ENCODE results near the gene METTL14.
"Not testable (repeated sequence)": the region's sequence is repeated elsewhere in the genome, so short reads cannot be mapped to it uniquely, and the experiment has no call there.

METTL14 gene

GRCh38 chr4:118684873-118685811 lies at the start of gene METTL14:
TSS of gene METTL14 (plus strand) at chr4:118685392. CDS start at chr4:118685535, 143 bp downstream.
- DNase-seq (ENCODE audit: low read depth): peak; percentile 76

- DNase-seq (ENCODE audit: low read depth): not testable (repeated sequence)
Observed at GRCh38 chr4:118636126-118636525, 49.1 kb upstream of the METTL14 start.

- not testable (repeated sequence) for DNase-seq (ENCODE audit: low read depth)
Observed at GRCh38 chr4:118664665-118665064, 20.5 kb upstream of the METTL14 start.

GRCh38 chr4:118669220-118669619 lies 16.0 kb upstream of the METTL14 start:
- DNase-seq (ENCODE audit: low read depth): not testable (repeated sequence)

- DNase-seq (ENCODE audit: low read depth): not testable (repeated sequence)
Observed at GRCh38 chr4:118670968-118671367, 14.2 kb upstream of the METTL14 start.

- no peak for DNase-seq (ENCODE audit: low read depth)
Observed at GRCh38 chr4:118676128-118676527, 9.1 kb upstream of the METTL14 start.

GRCh38 chr4:118680808-118681207 lies 4.4 kb upstream of the METTL14 start:
- DNase-seq (ENCODE audit: low read depth): no peak

GRCh38 chr4:118682928-118683327 lies 2.3 kb upstream of the METTL14 start:
- no peak for DNase-seq (ENCODE audit: low read depth)

GRCh38 chr4:118683513-118683912 lies 1.7 kb upstream of the METTL14 start:
- DNase-seq (ENCODE audit: low read depth): no peak

- no peak for DNase-seq (ENCODE audit: low read depth)
Observed at GRCh38 chr4:118703118-118703517, 17.9 kb downstream of the METTL14 start.

- DNase-seq (ENCODE audit: low read depth): no peak
Observed at GRCh38 chr4:118711052-118711451, 25.9 kb downstream of the METTL14 start.

- DNase-seq (ENCODE audit: low read depth): no peak
Observed at GRCh38 chr4:118712872-118713271, 27.7 kb downstream of the METTL14 start.

- DNase-seq (ENCODE audit: low read depth): no peak
Observed at GRCh38 chr4:118714682-118715081, 29.5 kb downstream of the METTL14 start.

GRCh38 chr4:118716304-118716703 lies 31.1 kb downstream of the METTL14 start:
- DNase-seq (ENCODE audit: low read depth): no peak

GRCh38 chr4:118718511-118719170 lies 33.4 kb downstream of the METTL14 start:
- no peak for DNase-seq (ENCODE audit: low read depth)

- DNase-seq (ENCODE audit: low read depth): no peak
Observed at GRCh38 chr4:118721752-118722151, 36.6 kb downstream of the METTL14 start.

- DNase-seq (ENCODE audit: low read depth): no peak
Observed at GRCh38 chr4:118723369-118723768, 38.2 kb downstream of the METTL14 start.

- no peak for DNase-seq (ENCODE audit: low read depth)
Observed at GRCh38 chr4:118727360-118727759, 42.2 kb downstream of the METTL14 start.

- DNase-seq (ENCODE audit: low read depth): no peak
Observed at GRCh38 chr4:118729287-118730286, 44.4 kb downstream of the METTL14 start.

GRCh38 chr4:118730683-118731082 lies 45.5 kb downstream of the METTL14 start:
- no peak for DNase-seq (ENCODE audit: low read depth)

- DNase-seq (ENCODE audit: low read depth): no peak
Observed at GRCh38 chr4:118732591-118733330, 47.6 kb downstream of the METTL14 start.
